HEK293 (cell line): ENCODE results near the gene UBTD1.

Source experiments
- BCL11A ChIP-seq: fragments of 450-650 bp; formaldehyde crosslinking; IDR thresholded peaks from 2 replicates; pipeline ENCODE4 v1.5.1; 2016; ENCODE audit warnings: low read depth, missing biosample characterization, missing genetic modification characterization
- HOXA7 ChIP-seq: sonication (generic); formaldehyde crosslinking; IDR thresholded peaks from 2 replicates; pipeline ENCODE4 v1.8.1; 2022; ENCODE audit warnings: missing genetic modification reagents, borderline replicate concordance
- ZFP37 ChIP-seq: fragments of 450-650 bp; formaldehyde crosslinking; IDR thresholded peaks from 2 replicates; pipeline ENCODE4 v1.5.1; 2016; ENCODE audit warnings: missing biosample characterization, missing genetic modification characterization
- ZNF133 ChIP-seq: fragments of 450-650 bp; formaldehyde crosslinking; IDR thresholded peaks from 2 replicates; pipeline ENCODE4 v1.5.1; 2016; ENCODE audit warnings: missing biosample characterization, missing genetic modification characterization
- ZNF140 ChIP-seq: fragments of 450-650 bp; formaldehyde crosslinking; IDR thresholded peaks from 2 replicates; pipeline ENCODE4 v1.5.1; 2016; ENCODE audit warnings: missing biosample characterization, missing genetic modification characterization
- ZNF274 ChIP-seq, 2 experiments: fragments of 200-500 bp in 1 of 2; fragments of 450-650 bp in 1 of 2; sonication (Bioruptor generic) in 1 of 2; formaldehyde crosslinking in 1 of 2; IDR thresholded peaks; 2 replicates each; pipeline versions ENCODE4 v1.5.1 to v1.6.1; 2014 to 2016; ENCODE audit warnings: borderline replicate concordance in 1 of 2, inconsistent platforms in 1 of 2, low read length in 1 of 2, missing biosample characterization in 1 of 2, missing genetic modification characterization in 1 of 2
- ZNF354C ChIP-seq: fragments of 450-650 bp; formaldehyde crosslinking; IDR thresholded peaks from 2 replicates; pipeline ENCODE4 v1.5.1; 2016; ENCODE audit warnings: missing biosample characterization, missing genetic modification characterization, low read depth, borderline replicate concordance
- ZNF707 ChIP-seq: fragments of 450-650 bp; formaldehyde crosslinking; IDR thresholded peaks from 2 replicates; pipeline ENCODE4 v1.5.1; 2016; ENCODE audit warnings: missing biosample characterization, missing genetic modification characterization
- TF ChIP-seq, protein P1 (sequence below): fragments of 450-650 bp; formaldehyde crosslinking; IDR thresholded peaks from 2 replicates; pipeline ENCODE4 v1.5.1; 2016; ENCODE audit warnings: missing biosample characterization, missing genetic modification characterization
- TF ChIP-seq, protein P2 (sequence below): sonication (generic); formaldehyde crosslinking; IDR thresholded peaks from 2 replicates; pipeline ENCODE4 v1.8.1; 2022; ENCODE audit warnings: mild to moderate bottlenecking, moderate library complexity, missing genetic modification reagents
- TF ChIP-seq, protein P3 (sequence below): fragments of 450-650 bp; formaldehyde crosslinking; IDR thresholded peaks from 2 replicates; pipeline ENCODE4 v1.5.1; 2016; ENCODE audit warnings: missing biosample characterization, missing genetic modification characterization
- TF ChIP-seq, protein P4 (sequence below): fragments of 450-650 bp; formaldehyde crosslinking; IDR thresholded peaks from 2 replicates; pipeline ENCODE4 v1.5.1; 2016; ENCODE audit warnings: missing biosample characterization, missing genetic modification characterization

DNA sequence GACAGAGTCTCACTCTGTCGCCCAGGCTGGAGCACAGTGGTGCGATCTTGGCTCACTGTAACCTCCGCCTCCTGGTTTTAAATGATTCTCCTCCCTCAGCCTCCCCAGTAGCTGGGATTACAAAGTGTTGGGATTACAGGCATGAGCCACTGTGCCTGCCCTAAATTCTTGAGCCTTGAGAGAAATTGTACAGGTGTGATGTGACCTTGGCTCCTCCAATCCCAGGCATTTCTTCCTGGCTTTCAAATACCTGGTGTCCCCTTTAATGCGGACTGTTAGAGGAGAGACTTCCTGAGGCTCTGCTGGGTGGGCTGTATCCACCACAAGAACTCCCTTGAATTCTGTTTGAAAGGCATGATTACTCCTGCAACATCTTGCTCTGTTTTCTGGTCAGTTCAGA lies 119.6 kb downstream of the UBTD1 start:
- TF ChIP-seq, protein P1, sequence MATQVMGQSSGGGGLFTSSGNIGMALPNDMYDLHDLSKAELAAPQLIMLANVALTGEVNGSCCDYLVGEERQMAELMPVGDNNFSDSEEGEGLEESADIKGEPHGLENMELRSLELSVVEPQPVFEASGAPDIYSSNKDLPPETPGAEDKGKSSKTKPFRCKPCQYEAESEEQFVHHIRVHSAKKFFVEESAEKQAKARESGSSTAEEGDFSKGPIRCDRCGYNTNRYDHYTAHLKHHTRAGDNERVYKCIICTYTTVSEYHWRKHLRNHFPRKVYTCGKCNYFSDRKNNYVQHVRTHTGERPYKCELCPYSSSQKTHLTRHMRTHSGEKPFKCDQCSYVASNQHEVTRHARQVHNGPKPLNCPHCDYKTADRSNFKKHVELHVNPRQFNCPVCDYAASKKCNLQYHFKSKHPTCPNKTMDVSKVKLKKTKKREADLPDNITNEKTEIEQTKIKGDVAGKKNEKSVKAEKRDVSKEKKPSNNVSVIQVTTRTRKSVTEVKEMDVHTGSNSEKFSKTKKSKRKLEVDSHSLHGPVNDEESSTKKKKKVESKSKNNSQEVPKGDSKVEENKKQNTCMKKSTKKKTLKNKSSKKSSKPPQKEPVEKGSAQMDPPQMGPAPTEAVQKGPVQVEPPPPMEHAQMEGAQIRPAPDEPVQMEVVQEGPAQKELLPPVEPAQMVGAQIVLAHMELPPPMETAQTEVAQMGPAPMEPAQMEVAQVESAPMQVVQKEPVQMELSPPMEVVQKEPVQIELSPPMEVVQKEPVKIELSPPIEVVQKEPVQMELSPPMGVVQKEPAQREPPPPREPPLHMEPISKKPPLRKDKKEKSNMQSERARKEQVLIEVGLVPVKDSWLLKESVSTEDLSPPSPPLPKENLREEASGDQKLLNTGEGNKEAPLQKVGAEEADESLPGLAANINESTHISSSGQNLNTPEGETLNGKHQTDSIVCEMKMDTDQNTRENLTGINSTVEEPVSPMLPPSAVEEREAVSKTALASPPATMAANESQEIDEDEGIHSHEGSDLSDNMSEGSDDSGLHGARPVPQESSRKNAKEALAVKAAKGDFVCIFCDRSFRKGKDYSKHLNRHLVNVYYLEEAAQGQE (tag by site-specific recombination): no peak
- TF ChIP-seq, protein P2, sequence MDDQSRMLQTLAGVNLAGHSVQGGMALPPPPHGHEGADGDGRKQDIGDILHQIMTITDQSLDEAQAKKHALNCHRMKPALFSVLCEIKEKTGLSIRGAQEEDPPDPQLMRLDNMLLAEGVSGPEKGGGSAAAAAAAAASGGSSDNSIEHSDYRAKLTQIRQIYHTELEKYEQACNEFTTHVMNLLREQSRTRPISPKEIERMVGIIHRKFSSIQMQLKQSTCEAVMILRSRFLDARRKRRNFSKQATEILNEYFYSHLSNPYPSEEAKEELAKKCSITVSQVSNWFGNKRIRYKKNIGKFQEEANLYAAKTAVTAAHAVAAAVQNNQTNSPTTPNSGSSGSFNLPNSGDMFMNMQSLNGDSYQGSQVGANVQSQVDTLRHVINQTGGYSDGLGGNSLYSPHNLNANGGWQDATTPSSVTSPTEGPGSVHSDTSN (CRISPR knock-in tag): no peak
- TF ChIP-seq ZNF133 (no peak), ZNF354C (tag by site-specific recombination) (no peak), HOXA7 (no peak), ZFP37 (tag by site-specific recombination) (no peak), BCL11A (no peak), ZNF707 (tag by site-specific recombination) (no peak), ZNF140 (no peak), ZNF274 (IDR thresholded peaks at IDR 0.05; ENCODE audit: low read length) (no peak), ZNF274 (tag by site-specific recombination; IDR thresholded peaks at IDR 0.05; ENCODE audit: borderline replicate concordance) (no peak)
- TF ChIP-seq, protein P3, sequence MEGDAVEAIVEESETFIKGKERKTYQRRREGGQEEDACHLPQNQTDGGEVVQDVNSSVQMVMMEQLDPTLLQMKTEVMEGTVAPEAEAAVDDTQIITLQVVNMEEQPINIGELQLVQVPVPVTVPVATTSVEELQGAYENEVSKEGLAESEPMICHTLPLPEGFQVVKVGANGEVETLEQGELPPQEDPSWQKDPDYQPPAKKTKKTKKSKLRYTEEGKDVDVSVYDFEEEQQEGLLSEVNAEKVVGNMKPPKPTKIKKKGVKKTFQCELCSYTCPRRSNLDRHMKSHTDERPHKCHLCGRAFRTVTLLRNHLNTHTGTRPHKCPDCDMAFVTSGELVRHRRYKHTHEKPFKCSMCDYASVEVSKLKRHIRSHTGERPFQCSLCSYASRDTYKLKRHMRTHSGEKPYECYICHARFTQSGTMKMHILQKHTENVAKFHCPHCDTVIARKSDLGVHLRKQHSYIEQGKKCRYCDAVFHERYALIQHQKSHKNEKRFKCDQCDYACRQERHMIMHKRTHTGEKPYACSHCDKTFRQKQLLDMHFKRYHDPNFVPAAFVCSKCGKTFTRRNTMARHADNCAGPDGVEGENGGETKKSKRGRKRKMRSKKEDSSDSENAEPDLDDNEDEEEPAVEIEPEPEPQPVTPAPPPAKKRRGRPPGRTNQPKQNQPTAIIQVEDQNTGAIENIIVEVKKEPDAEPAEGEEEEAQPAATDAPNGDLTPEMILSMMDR: no peak
- TF ChIP-seq, protein P4, sequence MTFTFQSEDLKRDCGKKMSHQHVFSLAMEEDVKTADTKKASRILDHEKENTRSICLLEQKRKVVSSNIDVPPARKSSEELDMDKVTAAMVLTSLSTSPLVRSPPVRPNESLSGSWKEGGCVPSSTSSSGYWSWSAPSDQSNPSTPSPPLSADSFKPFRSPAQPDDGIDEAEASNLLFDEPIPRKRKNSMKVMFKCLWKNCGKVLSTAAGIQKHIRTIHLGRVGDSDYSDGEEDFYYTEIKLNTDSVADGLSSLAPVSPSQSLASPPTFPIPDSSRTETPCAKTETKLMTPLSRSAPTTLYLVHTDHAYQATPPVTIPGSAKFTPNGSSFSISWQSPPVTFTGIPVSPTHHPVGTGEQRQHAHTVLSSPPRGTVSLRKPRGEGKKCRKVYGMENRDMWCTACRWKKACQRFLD: no peak
